K562 (cell line): ENCODE results near the gene MBD4. TPM values are rescaled to one million over a fixed set of nuclear protein-coding genes. Genes with fewer than 3 reads are reported as not detected.

Experiments used
- ATAC-seq: fragments of 200-7000 bp; cut with Tn5 transposase; 3 replicates; pipeline ENCODE4 v1.9.1; 2020; ENCODE audit warnings: moderate library complexity
- BruUV-seq: library from RNA; stranded (reverse); fragments of 400-500 nt; replicated peaks from 2 replicates; lab custom pipeline; 2021; lab: Mats Ljungman, UMichigan
- CTCF ChIA-PET: fragments of 300-600 bp; formaldehyde crosslinking; extraction: SDS; loops from one replicate; lab custom pipeline; 2021; ENCODE audit warnings: low intra/inter-chr PET ratio; lab: Yijun Ruan, JAX
- POLR2A ChIA-PET: fragments of 300-600, 350-650 bp; sonication (Branson Sonifier 250); formaldehyde crosslinking; extraction: SDS; loops from one replicate; lab custom pipeline; 2021; ENCODE audit warnings: antibody characterized with exemption, inconsistent platforms; lab: Yijun Ruan, JAX
- DNase-seq, 4 experiments: peaks; one replicate each; pipeline versions ENCODE4 v3.0.0 to v3.0.0-alpha.2; 2011 to 2018; ENCODE audit warnings: low spot score in 3 of 4, mixed read lengths in 3 of 4; ENCODE audit errors: extremely low read depth in 1 of 4
- FAIRE-seq: peaks from 2 replicates; lab custom pipeline; 2011; peaks lifted over from hg19 to GRCh38; lab: Jason Lieb, UNC
- H2AFZ ChIP-seq: 2 replicates; pipeline ENCODE4 v1.6.0; 2011; ENCODE audit warnings: low read depth, low read length, control low read depth, inconsistent platforms
- H3K27ac ChIP-seq: fragments of 200-600 bp; 3 replicates; pipeline ENCODE4 v1.8.0; 2011; ENCODE audit warnings: low read depth, mild to moderate bottlenecking, control low read depth, inconsistent platforms, low read length, moderate library complexity, mixed read lengths; ENCODE audit errors: extremely low read depth
- H3K27me3 ChIP-seq, 2 experiments: fragments of 300-600 bp in 1 of 2; 2 replicates in 1 of 2; 3 replicates in 1 of 2; pipeline versions ENCODE4 v1.6.0 to v1.8.0; 2011; ENCODE audit warnings: inconsistent platforms in 2 of 2, low read length in 2 of 2, mild to moderate bottlenecking in 1 of 2, mixed read lengths in 1 of 2, moderate library complexity in 1 of 2; ENCODE audit not compliant: control insufficient read depth in 2 of 2, insufficient read depth in 2 of 2
- H3K36me3 ChIP-seq: fragments of 300-600 bp; 3 replicates; pipeline ENCODE4 v1.8.0; 2011; ENCODE audit warnings: mild to moderate bottlenecking, low read length, inconsistent platforms; ENCODE audit not compliant: control insufficient read depth, insufficient read depth
- H3K4me1 ChIP-seq, 2 experiments: fragments of 200-600 bp in 1 of 2; replicated peaks in 1 of 2; 2 replicates in 1 of 2; 3 replicates in 1 of 2; pipeline versions ENCODE4 v1.5.1 to v1.8.0; 2011; ENCODE audit warnings: inconsistent platforms in 2 of 2, low read length in 2 of 2, mild to moderate bottlenecking in 1 of 2, mixed read lengths in 1 of 2, moderate library complexity in 1 of 2; ENCODE audit not compliant: control insufficient read depth in 2 of 2, insufficient read depth in 2 of 2
- H3K4me2 ChIP-seq: 2 replicates; pipeline ENCODE4 v1.6.1; 2011; ENCODE audit warnings: low read length, control low read depth, inconsistent platforms, mixed read lengths; ENCODE audit not compliant: insufficient read depth
- H3K4me3 ChIP-seq: fragments of 200-600 bp; sonication (generic), shearing (Covaris generic); 2 replicates; pipeline ENCODE4 v1.5.1; 2016; ENCODE audit warnings: control low read depth, inconsistent platforms
- H3K79me2 ChIP-seq: fragments of 200-600 bp; 3 replicates; pipeline ENCODE4 v1.8.0; 2011; ENCODE audit warnings: low read length, inconsistent platforms; ENCODE audit not compliant: control insufficient read depth, insufficient read depth
- H3K9ac ChIP-seq, 2 experiments: 2 replicates each; pipeline versions ENCODE4 v1.6.0 to v1.6.1; 2011; ENCODE audit warnings: low read depth in 2 of 2, low read length in 2 of 2, control low read depth in 1 of 2, inconsistent platforms in 1 of 2, mild to moderate bottlenecking in 1 of 2, mixed read lengths in 1 of 2; ENCODE audit not compliant: insufficient read depth in 1 of 2
- H3K9me1 ChIP-seq: one replicate; pipeline ENCODE4 v1.6.0; 2011; ENCODE audit warnings: inconsistent platforms, mild to moderate bottlenecking, low read length, moderate library complexity; ENCODE audit not compliant: control insufficient read depth, insufficient read depth
- H3K9me3 ChIP-seq: replicated peaks from 2 replicates; pipeline ENCODE4 v1.5.1; 2011; ENCODE audit warnings: low read depth, low read length, inconsistent platforms; ENCODE audit not compliant: control insufficient read depth, insufficient read depth
- H4K20me1 ChIP-seq: replicated peaks from 2 replicates; pipeline ENCODE4 v1.6.1; 2011; ENCODE audit warnings: low read length, inconsistent platforms, mixed read lengths; ENCODE audit not compliant: control insufficient read depth, insufficient read depth
- CLOCK ChIP-seq: fragments of 250-450 bp; sonication (Bioruptor Pico); IDR thresholded peaks from 2 replicates; pipeline ENCODE4 v1.4.0; 2020; ENCODE audit warnings: mild to moderate bottlenecking, moderate library complexity, borderline replicate concordance
- POLR2AphosphoS2 ChIP-seq: IDR thresholded peaks from 2 replicates; pipeline ENCODE4 v1.6.1; 2012; ENCODE audit warnings: low read length, improper control_type of control experiment
- ZBED1 ChIP-seq: IDR thresholded peaks from 2 replicates; pipeline ENCODE4 v1.6.1; 2014
- in situ Hi-C: fragments of 300-500 bp; cut with MboI; formaldehyde crosslinking; loops from 4 replicates; pipeline ENCODE4 v1.15.0; 2018; ENCODE audit warnings: inconsistent platforms, mixed read lengths
- intact Hi-C: fragments of 100-400 bp; cut with micrococcal nuclease; formaldehyde crosslinking; loops from 2 replicates; pipeline ENCODE4 v1.14.2; 2022
- polyA plus RNA-seq, 8 experiments: library from polyadenylated mRNA; depleted of rRNA in 4 of 8; stranded (reverse) in 5 of 8; unstranded in 3 of 8; fragments of >200 nt; fragmentation: Nextera tagmentation in 2 of 8; fragmentation: Illumina TruSeq in 1 of 8; extraction: Ambion mirVana in 2 of 8; extraction: Trizol in 1 of 8; gene quantifications; 2 replicates each; pipeline versions ENCODE4 v1.2.1 to v1.2.3, GENCODE V29; 2011 to 2014; ENCODE audit warnings: inconsistent platforms in 1 of 8, missing spikeins in 1 of 8
- total RNA-seq, 7 experiments: library from RNA; depleted of rRNA in 6 of 7; stranded (reverse); fragments of >200 nt in 6 of 7; fragmentation: Illumina TruSeq in 2 of 7; extraction: Trizol in 2 of 7; gene quantifications; 2 replicates each; pipeline versions ENCODE4 v1.2.1 to v1.2.3, GENCODE V29; 2011 to 2021; ENCODE audit warnings: low replicate concordance in 1 of 7
- TF ChIP-seq, protein P1 (sequence below), 2 experiments: fragments of 450-650 bp; IDR thresholded peaks; 2 replicates each; pipeline ENCODE4 v1.6.1; 2016; ENCODE audit warnings: mild to moderate bottlenecking in 2 of 2, borderline replicate concordance in 1 of 2, low read depth in 1 of 2, moderate library complexity in 1 of 2

The MBD4 gene
- total and polyA plus RNA-seq, 9 of the 15 experiments (the other 6 are each of a cell fraction or from before 2014, with no cell fraction given), result 13.3 to 63.9 (median 39.0) TPM

- Histone ChIP-seq H3K9me3 (no peaks in the 10 kb centered on the region), H3K4me3 (no peak overlapping the region), H3K27ac (no peak overlapping the region), H3K27me3 (no peaks in the 10 kb centered on the region), H3K79me2 (peaks cover 70% of the 10 kb centered on the region), H3K9ac (no peak overlapping the region), H3K4me2 (no peak overlapping the region), H3K36me3 (peaks cover 2% of the 10 kb centered on the region; the same call in 1 of the 3 replicates), H2AFZ (no peak overlapping the region), H3K4me1 (peaks cover 7 to 42% of the 10 kb centered on the region in 2 experiments), H3K9me1 (no peaks in the 10 kb centered on the region), H4K20me1 (no peaks in the 10 kb centered on the region)
- FAIRE-seq (no peak), DNase-seq (no peak), ATAC-seq (no peak)
- BruUV-seq, result no TSS peak
- POLR2A ChIA-PET, result interaction anchor here (0.6 to 4.3 kb wide), 3 partner anchors 15 to 416 kb away, joined by 3 to 14 read pairs (median 6); partner anchors contain the start of gene EFCAB12
- intact Hi-C loops, result loop anchor here (5.0 to 10.0 kb wide), 2 partner anchors 39 to 1412 kb away; no protein-coding TSS in a partner anchor
- CTCF ChIA-PET, result no interaction called here
- in situ Hi-C loops, result no loop called here
- TF ChIP-seq, protein P1, sequence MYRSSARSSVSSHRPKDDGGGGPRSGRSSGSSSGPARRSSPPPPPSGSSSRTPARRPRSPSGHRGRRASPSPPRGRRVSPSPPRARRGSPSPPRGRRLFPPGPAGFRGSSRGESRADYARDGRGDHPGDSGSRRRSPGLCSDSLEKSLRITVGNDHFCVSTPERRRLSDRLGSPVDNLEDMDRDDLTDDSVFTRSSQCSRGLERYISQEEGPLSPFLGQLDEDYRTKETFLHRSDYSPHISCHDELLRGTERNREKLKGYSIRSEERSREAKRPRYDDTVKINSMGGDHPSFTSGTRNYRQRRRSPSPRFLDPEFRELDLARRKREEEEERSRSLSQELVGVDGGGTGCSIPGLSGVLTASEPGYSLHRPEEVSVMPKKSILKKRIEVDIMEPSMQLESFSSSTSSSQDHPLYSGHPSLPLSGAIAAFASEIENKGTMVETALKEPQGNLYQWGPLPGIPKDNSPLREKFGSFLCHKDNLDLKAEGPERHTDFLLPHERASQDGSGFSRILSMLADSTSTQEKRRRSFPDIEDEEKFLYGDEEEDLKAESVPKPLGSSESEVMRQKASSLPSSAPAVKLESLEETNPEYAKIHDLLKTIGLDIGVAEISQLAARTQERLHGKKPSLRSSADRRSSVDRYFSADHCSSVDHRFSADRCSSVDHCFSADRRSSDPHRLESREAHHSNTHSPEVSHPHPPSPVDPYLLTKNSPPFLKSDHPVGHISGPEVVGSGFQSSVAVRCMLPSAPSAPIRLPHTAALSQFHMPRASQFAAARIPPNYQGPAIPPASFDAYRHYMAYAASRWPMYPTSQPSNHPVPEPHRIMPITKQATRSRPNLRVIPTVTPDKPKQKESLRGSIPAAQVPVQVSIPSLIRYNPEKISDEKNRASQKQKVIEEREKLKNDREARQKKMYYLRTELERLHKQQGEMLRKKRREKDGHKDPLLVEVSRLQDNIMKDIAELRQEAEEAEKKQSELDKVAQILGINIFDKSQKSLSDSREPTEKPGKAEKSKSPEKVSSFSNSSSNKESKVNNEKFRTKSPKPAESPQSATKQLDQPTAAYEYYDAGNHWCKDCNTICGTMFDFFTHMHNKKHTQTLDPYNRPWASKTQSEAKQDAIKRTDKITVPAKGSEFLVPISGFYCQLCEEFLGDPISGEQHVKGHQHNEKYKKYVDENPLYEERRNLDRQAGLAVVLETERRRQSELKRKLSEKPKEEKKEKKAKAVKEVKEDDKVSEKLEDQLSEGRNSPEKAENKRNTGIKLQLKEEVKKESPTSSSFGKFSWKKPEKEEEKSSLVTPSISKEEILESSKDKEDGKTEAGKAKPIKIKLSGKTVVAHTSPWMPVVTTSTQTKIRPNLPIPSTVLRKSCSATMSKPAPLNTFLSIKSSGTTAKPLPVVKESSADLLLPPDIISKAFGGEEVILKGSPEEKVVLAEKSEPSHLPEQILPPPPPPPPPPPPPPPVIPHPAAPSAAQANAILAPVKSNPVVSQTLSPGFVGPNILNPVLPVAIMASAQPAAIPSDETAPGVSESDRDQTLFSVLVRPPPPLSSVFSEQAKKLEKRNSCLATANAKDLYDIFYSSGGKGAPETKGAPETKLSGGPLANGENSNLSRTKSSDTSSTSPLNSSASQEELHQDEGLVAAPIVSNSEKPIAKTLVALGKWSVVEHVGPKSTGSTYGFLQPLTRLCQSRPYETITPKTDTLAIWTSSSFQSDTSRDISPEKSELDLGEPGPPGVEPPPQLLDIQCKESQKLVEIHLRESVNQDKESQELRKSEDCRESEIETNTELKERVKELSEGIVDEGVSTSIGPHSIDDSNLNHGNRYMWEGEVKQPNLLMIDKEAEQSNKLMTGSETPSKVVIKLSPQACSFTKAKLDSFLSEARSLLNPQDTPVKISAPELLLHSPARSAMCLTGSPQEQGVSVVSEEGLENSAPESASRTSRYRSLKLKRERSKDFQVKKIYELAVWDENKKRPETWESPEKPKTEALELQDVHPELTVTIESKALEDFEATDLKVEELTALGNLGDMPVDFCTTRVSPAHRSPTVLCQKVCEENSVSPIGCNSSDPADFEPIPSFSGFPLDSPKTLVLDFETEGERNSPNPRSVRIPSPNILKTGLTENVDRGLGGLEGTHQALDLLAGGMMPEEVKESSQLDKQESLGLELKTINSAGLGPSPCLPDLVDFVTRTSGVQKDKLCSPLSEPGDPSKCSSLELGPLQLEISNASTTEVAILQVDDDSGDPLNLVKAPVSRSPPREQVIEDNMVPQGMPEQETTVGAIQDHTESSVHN (IDR thresholded peaks at IDR 0.05; ENCODE audit: borderline replicate concordance in 1 of 2, low read depth in 1 of 2), result no peak
- TF ChIP-seq POLR2AphosphoS2, result no peak
- no peak for TF ChIP-seq CLOCK (CRISPR knock-in tag)
- TF ChIP-seq ZBED1, result no peak
Measured at GRCh38 chr3:129442947-129443346, 3.2 kb upstream of the MBD4 start.
